ENCODE results near the gene NCKAP5. TPM values are rescaled to one million over a fixed set of nuclear protein-coding genes. Genes with fewer than 3 reads are reported as not detected.

The NCKAP5 gene
- total RNA-seq, 1 donor from 2014 or later, result 8.8 TPM

DNA sequence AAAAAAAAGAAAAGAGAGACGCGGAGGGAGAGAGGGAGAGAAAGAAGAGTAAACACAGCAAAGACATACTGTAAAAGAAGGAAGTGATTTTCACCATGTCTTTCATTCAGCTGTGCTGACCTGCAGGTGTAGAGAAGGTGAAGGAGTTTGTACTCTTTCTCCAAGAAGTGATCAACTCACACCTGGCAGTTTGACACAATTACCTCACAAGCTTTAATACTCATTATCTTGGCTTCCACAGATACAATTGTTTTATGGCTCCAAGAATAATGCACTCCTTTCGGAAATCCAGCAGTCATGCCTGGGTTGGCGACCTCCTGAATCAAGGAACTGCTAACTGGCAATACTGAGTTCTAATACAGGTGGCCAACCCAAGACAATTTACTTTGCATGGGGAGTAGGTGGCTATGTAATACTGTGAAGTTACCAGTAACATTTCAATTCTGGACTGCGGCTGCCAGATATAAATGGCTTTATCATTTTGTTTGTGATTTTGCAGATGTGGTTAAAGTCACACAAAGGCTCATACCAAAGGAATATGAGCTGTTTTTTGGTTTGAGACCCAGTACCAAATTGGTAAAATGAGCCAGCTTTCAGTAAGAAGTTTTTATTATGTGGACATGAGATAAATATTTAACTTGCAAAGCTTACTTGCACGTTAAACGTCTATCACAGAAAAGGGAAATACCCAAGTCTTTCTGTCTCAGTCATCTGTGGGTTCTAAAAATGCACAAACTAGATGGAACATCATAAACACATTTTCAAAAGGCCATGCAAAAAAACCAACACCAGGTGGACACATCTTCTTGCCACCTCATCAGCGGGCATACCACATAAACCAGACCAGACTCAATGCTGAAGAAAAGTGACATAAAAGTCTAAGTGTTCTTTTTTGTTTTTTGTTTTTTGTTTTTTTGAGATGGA is 69.3 kb downstream of the NCKAP5 start:
- Histone ChIP-seq H3K36me3 (no peaks in the 10 kb centered on the region), H3K4me3 (no peak overlapping the region), H3K27ac (no peak overlapping the region), H3K27me3 (no peaks in the 10 kb centered on the region), H3K4me1 (no peaks in the 10 kb centered on the region), H3K9me3 (no peaks in the 10 kb centered on the region)
- intact Hi-C loops (cut with DNase I), result no loop called here
- no peak for DNase-seq (ENCODE audit: extremely low spot score in 2 of 2)
- no peak for TF ChIP-seq CTCF (IDR thresholded peaks at IDR 0.05)

GRCh38 chr2:133497951-133498565 is 70.2 kb downstream of the NCKAP5 start:
- DNase-seq (ENCODE audit: extremely low spot score in 2 of 2), result no peak
- no peaks in the 10 kb centered on the region for H3K4me1 ChIP-seq
- H3K27ac ChIP-seq, result no peak overlapping the region
- no peaks in the 10 kb centered on the region for H3K27me3 ChIP-seq
- TF ChIP-seq POLR2A (IDR thresholded peaks at IDR 0.05), result no peak
- no peaks in the 10 kb centered on the region for H3K9me3 ChIP-seq
- intact Hi-C loops (cut with DNase I), result no loop called here
- H3K4me3 ChIP-seq, result no peak overlapping the region
- H3K36me3 ChIP-seq, result no peaks in the 10 kb centered on the region

GRCh38 chr2:133497270-133497893 is 70.9 kb downstream of the NCKAP5 start:
- Histone ChIP-seq H3K4me1 (no peaks in the 10 kb centered on the region), H3K9me3 (no peaks in the 10 kb centered on the region), H3K27ac (no peak overlapping the region), H3K4me3 (no peak overlapping the region), H3K27me3 (no peaks in the 10 kb centered on the region), H3K36me3 (no peaks in the 10 kb centered on the region)
- DNase-seq (ENCODE audit: extremely low spot score in 2 of 2), result no peak
- no peak for TF ChIP-seq CTCF (IDR thresholded peaks at IDR 0.05)
- no peak for TF ChIP-seq POLR2A (IDR thresholded peaks at IDR 0.05)
- no peak for TF ChIP-seq POLR2AphosphoS5 (IDR thresholded peaks at IDR 0.05; ENCODE audit: insufficient read depth in 1 of 2, low read depth in 1 of 2)
- intact Hi-C loops (cut with DNase I), result no loop called here

- H3K4me3 ChIP-seq, result no peak overlapping the region
- H3K27ac ChIP-seq, result no peak overlapping the region
- no peak for DNase-seq (ENCODE audit: extremely low spot score in 2 of 2)
- no peak for TF ChIP-seq POLR2AphosphoS5 (IDR thresholded peaks at IDR 0.05; ENCODE audit: insufficient read depth in 1 of 2, low read depth in 1 of 2)
- TF ChIP-seq CTCF (IDR thresholded peaks at IDR 0.05), result no peak
- TF ChIP-seq POLR2A (IDR thresholded peaks at IDR 0.05), result no peak
- intact Hi-C loops (cut with DNase I), result no loop called here
- H3K9me3 ChIP-seq, result no peaks in the 10 kb centered on the region
- H3K27me3 ChIP-seq, result no peaks in the 10 kb centered on the region
- H3K4me1 ChIP-seq, result no peaks in the 10 kb centered on the region
- no peaks in the 10 kb centered on the region for H3K36me3 ChIP-seq
Measured at GRCh38 chr2:133496501-133497269, 71.6 kb downstream of the NCKAP5 start.

- Histone ChIP-seq H3K4me1 (peaks cover 6% of the 10 kb centered on the region), H3K36me3 (no peaks in the 10 kb centered on the region), H3K27ac (no peak overlapping the region), H3K4me3 (no peak overlapping the region), H3K27me3 (no peaks in the 10 kb centered on the region), H3K9me3 (no peaks in the 10 kb centered on the region)
- DNase-seq (ENCODE audit: extremely low spot score in 2 of 2), result no peak
- TF ChIP-seq CTCF (IDR thresholded peaks at IDR 0.05) (no peak), POLR2AphosphoS5 (IDR thresholded peaks at IDR 0.05; ENCODE audit: insufficient read depth in 1 of 2, low read depth in 1 of 2) (no peak), POLR2A (IDR thresholded peaks at IDR 0.05) (no peak)
- intact Hi-C loops (cut with DNase I), result no loop called here
Measured at GRCh38 chr2:133495226-133495625, 73.0 kb downstream of the NCKAP5 start.

All from vagina (tissue), 2 donors.